Fibroblast of peridontal ligament (primary cell): ENCODE data around the gene ULK3.
"Not testable (repeated sequence)": the region's sequence is repeated elsewhere in the genome, so short reads cannot be mapped to it uniquely, and the experiment has no call there.

Experiments used
- DNase-seq: peaks from one replicate; pipeline ENCODE4 v3.0.0-alpha.2; 2010; ENCODE audit errors: extremely low read depth

The ULK3 gene, protein sequence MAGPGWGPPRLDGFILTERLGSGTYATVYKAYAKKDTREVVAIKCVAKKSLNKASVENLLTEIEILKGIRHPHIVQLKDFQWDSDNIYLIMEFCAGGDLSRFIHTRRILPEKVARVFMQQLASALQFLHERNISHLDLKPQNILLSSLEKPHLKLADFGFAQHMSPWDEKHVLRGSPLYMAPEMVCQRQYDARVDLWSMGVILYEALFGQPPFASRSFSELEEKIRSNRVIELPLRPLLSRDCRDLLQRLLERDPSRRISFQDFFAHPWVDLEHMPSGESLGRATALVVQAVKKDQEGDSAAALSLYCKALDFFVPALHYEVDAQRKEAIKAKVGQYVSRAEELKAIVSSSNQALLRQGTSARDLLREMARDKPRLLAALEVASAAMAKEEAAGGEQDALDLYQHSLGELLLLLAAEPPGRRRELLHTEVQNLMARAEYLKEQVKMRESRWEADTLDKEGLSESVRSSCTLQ

GRCh38 chr15:74842581-74843444 is at the start of gene ULK3:
Gene ULK3, minus strand, starts transcription at chr15:74843156. Its CDS starts 51 bp downstream, at chr15:74843105.
- peak; percentile 77 for DNase-seq

DNA sequence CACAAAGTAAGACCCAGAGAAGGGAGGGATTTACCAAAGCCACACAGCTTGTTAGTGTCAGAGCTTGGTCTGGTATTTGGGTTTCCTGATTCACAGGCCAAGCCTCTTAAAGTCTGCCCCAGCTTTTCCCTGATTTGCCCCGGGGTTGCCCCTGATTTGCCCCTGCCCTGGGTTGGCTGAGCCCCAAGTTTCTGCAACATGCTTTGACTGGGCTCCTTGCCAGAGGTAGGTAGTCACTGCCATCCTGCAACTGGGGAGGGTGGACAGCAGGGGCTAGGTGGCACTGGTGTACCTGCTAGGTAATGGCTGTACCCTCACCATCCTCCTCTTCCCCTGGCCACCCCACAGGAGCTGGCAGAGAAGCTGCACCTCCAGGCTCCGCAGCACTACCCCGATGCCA is 49.4 kb upstream of the ULK3 start:
- no peak for DNase-seq

DNA sequence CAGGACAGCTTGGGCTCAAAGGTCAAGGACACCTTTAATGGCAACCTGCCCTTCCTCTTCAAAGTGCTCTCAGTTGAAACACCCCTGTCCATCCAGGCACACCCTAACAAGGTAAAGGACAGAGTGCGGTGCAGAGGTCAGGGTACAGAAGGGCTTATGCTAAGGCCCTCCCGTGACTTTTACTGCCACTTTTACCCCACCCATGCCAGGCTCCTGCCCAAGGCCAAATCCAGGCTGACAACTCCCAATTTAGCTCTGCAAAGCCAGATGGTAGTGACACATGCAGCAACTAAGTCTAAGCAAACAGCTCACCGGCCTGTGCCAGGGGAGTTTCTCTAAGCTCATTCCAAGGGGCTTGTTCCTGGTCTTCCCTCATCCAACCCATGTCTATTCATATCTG is 48.5 kb upstream of the ULK3 start:
- DNase-seq = no peak

DNA sequence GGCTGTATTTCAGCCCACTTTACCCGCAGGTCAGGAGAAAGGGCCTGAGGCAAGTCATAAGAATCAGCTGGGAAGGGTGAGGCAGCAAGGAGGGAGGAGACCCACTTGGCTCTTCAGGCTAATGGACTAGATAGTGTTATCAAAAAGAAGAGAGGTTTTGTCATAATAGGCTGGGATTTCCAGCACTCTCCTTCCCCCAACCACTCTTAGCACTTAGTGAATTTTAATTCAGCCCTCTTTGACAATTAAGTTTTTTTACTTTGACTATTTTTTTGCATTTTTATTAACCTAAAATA is 47.7 kb upstream of the ULK3 start:
- DNase-seq = no peak

GRCh38 chr15:74889883-74890664 is 47.1 kb upstream of the ULK3 start, which contains the start of gene MPI:
Gene MPI, plus strand, starts transcription at chr15:74890042. Its CDS starts 32 bp downstream, at chr15:74890074.
- DNase-seq = peak; percentile 65

GRCh38 chr15:74889390-74889882 is 46.5 kb upstream of the ULK3 start:
- peak; percentile 19 for DNase-seq

DNA sequence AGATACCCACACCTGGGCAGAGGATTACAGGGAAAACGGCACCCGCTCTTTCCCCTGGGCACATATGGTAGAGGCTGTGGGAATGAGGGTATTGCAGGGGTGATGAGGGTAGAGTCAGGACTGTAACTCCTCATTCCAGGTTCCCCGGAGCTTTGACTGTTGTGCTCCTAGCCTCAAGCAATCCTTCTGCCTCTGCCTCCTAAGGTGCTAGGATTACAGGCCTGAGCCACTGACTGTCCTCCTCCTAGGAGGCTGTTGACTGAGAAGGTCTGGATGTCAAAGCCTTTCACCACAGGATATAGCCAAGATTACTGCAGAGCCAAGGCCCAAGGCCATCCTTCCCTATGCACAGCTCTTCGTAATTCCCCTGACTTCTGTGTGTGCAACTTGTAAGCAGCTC is 45.8 kb upstream of the ULK3 start:
- no peak for DNase-seq

- DNase-seq = not testable (repeated sequence)
Observed at GRCh38 chr15:74887537-74888193, 44.7 kb upstream of the ULK3 start.

DNA sequence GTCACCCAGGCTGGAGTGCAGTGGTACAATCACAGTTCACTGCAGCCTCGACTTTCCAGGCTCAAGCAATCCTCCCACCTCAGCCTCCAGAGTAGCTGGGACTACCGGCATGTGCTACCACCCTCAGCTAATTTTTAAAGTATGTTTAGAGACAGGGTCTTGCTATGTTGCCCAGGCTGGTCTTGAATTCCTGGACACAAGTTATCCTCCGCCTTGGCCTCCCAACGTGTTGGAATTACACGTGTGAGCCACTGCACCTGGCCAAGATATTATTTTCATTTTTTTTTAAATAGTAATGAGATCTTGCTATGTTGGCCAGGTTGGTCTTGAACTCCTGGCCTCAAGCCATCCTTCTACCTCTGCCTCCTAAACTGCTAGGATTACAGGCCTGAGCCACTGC is 42.5 kb upstream of the ULK3 start:
- DNase-seq = no peak

- peak; percentile 17 for DNase-seq
Observed at GRCh38 chr15:74884428-74885223, 41.7 kb upstream of the ULK3 start.

DNA sequence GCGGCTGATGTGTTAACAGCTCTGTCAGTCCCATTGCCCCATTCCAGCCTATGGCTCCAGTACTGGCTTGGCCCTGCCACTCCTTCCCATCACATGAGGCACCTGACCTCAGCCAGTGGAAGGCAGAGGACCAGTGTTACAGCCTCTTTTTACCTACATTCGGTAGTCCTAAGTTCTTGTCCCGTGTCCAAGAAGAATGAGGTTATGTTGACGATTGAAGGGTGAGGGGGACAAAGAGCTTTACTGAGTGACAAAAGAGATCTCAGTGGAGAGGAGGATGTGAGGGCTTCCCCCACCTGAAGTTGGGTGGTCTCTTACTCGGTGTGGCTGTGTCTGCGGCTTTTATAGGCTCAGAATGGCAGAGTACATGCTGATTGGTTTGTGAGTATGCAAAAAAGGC is 39.6 kb upstream of the ULK3 start:
- no peak for DNase-seq

- no peak for DNase-seq
Observed at GRCh38 chr15:74878273-74878672, 35.3 kb upstream of the ULK3 start.

DNA sequence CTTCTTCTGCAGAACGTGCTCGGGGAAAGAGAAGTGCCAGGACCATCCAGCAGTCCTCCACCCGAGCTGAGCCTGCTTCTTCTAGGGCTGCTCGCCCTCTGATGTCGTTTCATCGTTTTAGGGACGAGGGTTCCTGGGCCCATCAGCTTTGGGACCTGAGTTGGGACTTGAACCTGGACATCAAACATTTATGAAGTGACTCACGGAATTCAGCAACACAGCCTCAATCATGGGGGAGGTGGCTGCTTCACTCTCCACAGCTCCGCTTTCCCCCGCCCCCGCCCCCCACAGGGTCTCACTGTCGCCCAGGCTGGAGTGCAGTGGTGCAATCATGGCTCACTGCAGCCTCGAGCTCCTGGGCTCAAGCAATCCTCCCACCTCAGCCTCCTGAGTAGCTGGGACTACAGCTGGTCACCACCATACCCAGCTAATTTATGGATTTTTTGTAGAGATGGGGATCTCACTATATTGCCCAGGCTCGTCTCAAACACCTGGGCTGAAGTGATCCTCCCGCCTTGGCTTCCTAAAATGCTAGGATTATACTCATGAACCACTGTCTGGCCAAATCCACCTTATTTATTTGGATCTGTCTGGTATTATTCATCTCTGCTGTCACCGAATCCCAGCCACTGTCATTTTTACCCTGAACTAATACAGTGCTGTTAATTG is 30.9 kb upstream of the ULK3 start:
- DNase-seq = no peak

DNA sequence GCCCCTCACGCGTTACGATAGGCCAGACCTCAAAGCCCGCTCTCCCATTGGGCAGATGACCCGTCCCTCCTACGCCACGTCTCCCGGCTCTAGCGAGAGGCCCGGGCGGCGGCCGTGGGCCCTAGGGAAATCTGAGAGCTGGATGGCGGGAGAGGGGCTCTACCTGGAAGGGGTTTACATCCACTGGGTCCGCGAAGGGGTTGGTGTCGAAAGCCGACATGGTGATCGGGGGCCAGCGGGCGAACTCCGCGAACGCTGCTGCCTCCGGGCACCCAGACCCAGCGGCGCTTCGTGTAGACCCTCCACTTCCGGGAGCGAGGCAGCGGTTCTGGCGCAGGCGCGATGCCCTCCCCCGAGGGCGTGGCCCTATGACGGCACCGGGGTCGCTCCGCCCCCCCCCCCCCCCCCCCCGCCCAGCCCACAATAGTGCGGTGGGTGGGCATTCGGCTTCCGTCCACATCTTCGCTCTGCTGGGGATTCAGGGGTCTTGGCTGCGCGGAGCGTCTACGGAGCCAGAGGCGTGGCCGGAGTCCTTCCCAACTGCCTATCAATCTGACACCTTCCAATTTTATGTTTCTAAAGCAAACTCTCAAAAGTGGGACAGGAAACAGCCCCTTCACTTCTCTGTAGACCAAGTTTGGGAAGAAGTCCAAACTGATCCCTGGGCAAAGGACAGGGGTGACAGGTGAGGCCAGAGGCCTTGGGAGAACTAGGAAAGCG is 30.2 kb upstream of the ULK3 start, which contains the start of gene SCAMP2:
Gene SCAMP2 (minus strand): TSS at position 330 of the 720 bp plus-strand sequence. CDS start 110 bp downstream, at position 220.
- DNase-seq = peak; percentile 93

GRCh38 chr15:74872702-74873035 is 29.7 kb upstream of the ULK3 start:
- no peak for DNase-seq

- no peak for DNase-seq
Observed at GRCh38 chr15:74870436-74871215, 27.7 kb upstream of the ULK3 start.

DNA sequence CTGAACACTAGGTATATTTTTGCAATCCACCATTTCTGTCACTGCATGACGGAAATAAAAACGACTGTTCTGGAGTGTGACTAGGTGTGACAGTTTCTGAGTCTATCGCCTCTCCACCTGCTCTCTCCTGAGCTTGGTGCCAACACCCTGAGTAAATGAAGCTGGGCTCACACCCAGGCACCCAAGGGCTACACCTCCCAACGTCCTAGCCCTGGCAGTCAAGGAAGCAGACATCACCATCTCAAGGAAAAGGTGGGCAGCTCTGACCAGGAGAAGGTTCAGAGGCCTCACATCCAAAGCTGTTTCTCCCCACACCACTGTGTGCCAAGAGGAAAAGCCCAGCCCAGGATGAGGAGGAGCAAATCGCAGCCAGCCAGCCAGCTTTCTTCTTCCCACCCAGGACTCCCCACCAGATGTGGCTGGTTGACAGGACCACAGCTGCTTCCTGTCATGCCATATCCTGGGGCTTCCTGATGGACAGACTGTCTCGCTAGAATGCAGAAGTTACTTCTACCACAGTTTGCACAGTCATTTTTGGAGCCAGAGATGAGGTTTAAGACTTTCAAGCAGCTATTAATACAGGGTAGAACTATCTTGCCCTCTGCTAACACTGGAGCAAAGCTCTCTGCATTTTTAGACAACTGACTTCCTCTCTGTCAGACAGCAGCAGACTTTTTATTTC is 26.9 kb upstream of the ULK3 start:
- DNase-seq = peak; percentile 9

- no peak for DNase-seq
Observed at GRCh38 chr15:74869372-74869725, 26.4 kb upstream of the ULK3 start.
